Skeletal muscle tissue (tissue), 4 donors: ENCODE measurements around the gene APPL2. TPM values are rescaled to one million over a fixed set of nuclear protein-coding genes. Genes with fewer than 3 reads are reported as not detected.

Experiments
- H3K27ac ChIP-seq: one replicate; pipeline ENCODE4 v1.7.0; 2013; ENCODE audit warnings: mild to moderate bottlenecking, low read depth, low read length, inconsistent platforms
- H3K27me3 ChIP-seq, 3 donors: one replicate each; pipeline ENCODE4 v1.7.0; 2013; ENCODE audit warnings: low read length in 3 of 3; ENCODE audit not compliant: control insufficient read depth in 3 of 3, insufficient read depth in 3 of 3
- H3K36me3 ChIP-seq, 3 donors: one replicate each; pipeline ENCODE4 v1.7.0; 2013; ENCODE audit warnings: low read length in 3 of 3; ENCODE audit not compliant: control insufficient read depth in 3 of 3, insufficient read depth in 3 of 3
- H3K4me1 ChIP-seq, 3 donors: one replicate each; pipeline ENCODE4 v1.7.0; 2013; ENCODE audit warnings: low read length in 3 of 3, mild to moderate bottlenecking in 3 of 3; ENCODE audit not compliant: control insufficient read depth in 3 of 3, insufficient read depth in 3 of 3
- H3K4me3 ChIP-seq, 3 donors: one replicate each; pipeline ENCODE4 v1.7.0; 2013; ENCODE audit warnings: low read length in 3 of 3
- H3K9ac ChIP-seq, 3 donors: one replicate each; pipeline ENCODE4 v1.7.0; 2013; ENCODE audit warnings: low read length in 3 of 3, mild to moderate bottlenecking in 3 of 3, moderate library complexity in 2 of 3, low read depth in 1 of 3
- H3K9me3 ChIP-seq, 3 donors: one replicate each; pipeline ENCODE4 v1.7.0; 2013; ENCODE audit warnings: low read length in 3 of 3; ENCODE audit not compliant: control insufficient read depth in 3 of 3
- total RNA-seq: library from RNA; depleted of rRNA; stranded (reverse); fragments of >200 nt; gene quantifications from one replicate; pipeline ENCODE4 v1.2.3, GENCODE V29; 2014
- donor health status: Osteomylitis.

APPL2 gene
- total RNA-seq, 1 donor from 2014 or later, result 27.1 TPM

DNA sequence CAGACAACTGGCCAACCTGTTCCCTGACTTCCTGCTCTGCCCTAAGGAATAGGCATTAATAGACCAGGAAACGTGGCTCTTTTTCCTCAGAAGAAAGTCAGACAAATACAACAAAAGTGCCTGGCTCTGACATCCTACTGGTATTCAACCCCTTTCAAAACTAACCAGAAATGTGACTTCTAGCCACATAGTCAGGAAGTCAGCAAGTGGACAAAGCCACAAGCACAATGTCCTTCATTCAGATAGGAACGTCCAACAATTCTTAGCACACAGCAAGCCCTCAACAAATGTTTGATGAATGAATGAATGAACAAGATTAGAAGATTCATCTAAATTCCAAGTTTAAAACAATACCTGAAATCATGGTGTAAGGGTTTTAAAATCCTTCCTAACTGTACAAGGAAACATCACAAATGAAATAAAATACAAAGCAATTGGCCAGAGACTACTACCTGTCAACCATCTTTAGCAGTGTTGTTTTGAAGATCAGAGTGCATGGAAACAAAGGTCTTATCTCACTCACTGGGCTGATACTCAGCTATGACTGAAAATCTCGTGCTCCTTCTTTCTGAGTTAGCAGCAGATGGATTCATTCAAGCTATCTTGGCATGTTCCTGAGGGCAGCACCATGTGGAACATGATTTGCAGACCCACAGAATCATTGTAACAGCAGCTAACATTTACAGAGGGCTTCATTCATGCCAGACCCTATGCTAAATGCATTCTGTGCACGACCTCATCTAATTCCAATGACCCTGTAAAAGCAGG is 16.5 kb downstream of the APPL2 start:
- Histone ChIP-seq H3K9me3 (no peaks in the 10 kb centered on the region), H3K4me1 (peaks cover 17 to 34% (median 26%) of the 10 kb centered on the region in 3 donors), H3K36me3 (peaks cover 20 to 40% (median 20%) of the 10 kb centered on the region in 3 donors), H3K4me3 (no peak overlapping the region), H3K27ac (peak overlapping the region; percentile 31), H3K9ac (peak overlapping the region in 1 of 3 donors; percentile 15), H3K27me3 (no peaks in the 10 kb centered on the region)

GRCh38 chr12:105218434-105218833 is 17.5 kb downstream of the APPL2 start:
- Histone ChIP-seq H3K27me3 (no peaks in the 10 kb centered on the region), H3K27ac (peak overlapping the region; percentile 31), H3K36me3 (peaks cover 20 to 45% (median 20%) of the 10 kb centered on the region in 3 donors), H3K4me1 (peaks cover 17 to 28% (median 22%) of the 10 kb centered on the region in 3 donors), H3K4me3 (no peak overlapping the region), H3K9ac (peak overlapping the region in 1 of 3 donors; percentile 57), H3K9me3 (no peaks in the 10 kb centered on the region)

GRCh38 chr12:105214670-105215375 is 21.2 kb downstream of the APPL2 start:
- peaks cover 12 to 17% (median 15%) of the 10 kb centered on the region in 3 donors for H3K4me1 ChIP-seq
- H3K9ac ChIP-seq, result no peak overlapping the region
- H3K9me3 ChIP-seq, result no peaks in the 10 kb centered on the region
- no peaks in the 10 kb centered on the region for H3K27me3 ChIP-seq
- H3K4me3 ChIP-seq, result no peak overlapping the region
- H3K27ac ChIP-seq, result no peak overlapping the region
- H3K36me3 ChIP-seq, result peaks cover 19 to 41% (median 31%) of the 10 kb centered on the region in 3 donors

GRCh38 chr12:105214148-105214547 is 21.8 kb downstream of the APPL2 start:
- no peaks in the 10 kb centered on the region for H3K9me3 ChIP-seq
- H3K9ac ChIP-seq, result no peak overlapping the region
- no peak overlapping the region for H3K4me3 ChIP-seq
- peaks cover 10 to 11% (median 11%) of the 10 kb centered on the region in 3 donors for H3K4me1 ChIP-seq
- no peaks in the 10 kb centered on the region for H3K27me3 ChIP-seq
- peaks cover 19 to 41% (median 34%) of the 10 kb centered on the region in 3 donors for H3K36me3 ChIP-seq
- H3K27ac ChIP-seq, result no peak overlapping the region

DNA sequence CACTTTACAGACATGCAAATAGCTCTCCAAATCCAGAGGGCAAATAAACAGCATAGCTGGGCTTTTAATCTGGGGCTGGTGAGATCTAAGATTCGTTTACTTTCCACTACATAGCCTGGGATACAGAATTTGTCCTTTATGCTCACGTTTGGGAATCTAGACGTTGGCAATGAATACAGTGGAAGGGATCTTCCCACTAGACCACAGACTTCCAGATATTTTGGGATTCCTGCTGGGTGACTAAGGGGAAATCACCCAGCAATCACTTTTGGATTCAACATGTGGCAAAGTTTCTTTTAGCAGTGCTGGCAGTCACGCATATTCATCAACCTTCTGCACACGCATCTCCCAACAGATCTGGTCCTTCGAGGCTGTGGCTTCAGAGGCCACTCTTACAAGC is 23.5 kb downstream of the APPL2 start:
- Histone ChIP-seq H3K27me3 (no peaks in the 10 kb centered on the region), H3K4me3 (no peak overlapping the region), H3K9ac (no peak overlapping the region), H3K4me1 (no peaks in the 10 kb centered on the region), H3K9me3 (no peaks in the 10 kb centered on the region), H3K27ac (peak overlapping the region; percentile 46), H3K36me3 (peaks cover 23 to 53% (median 42%) of the 10 kb centered on the region in 3 donors)

DNA sequence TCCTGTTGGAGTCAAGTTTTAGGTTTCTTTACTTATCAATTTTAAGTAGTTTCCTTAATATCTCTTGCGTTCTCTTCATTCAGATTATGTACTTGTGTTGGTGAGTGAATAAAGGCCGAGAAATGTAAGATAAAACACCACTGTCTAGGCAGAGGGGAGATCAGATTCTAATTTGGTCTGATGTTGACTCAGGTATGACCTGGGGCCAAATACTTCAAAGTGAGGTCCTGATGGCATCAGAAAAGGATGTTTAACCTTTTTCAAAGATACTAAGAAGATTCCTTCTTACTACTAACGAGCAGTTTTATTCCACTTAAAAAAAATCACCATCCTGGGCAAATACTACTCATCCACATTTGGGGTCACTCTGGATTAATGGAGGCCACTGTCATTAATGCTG is 26.9 kb downstream of the APPL2 start:
- Histone ChIP-seq H3K9me3 (no peaks in the 10 kb centered on the region), H3K36me3 (peaks cover 38 to 64% (median 55%) of the 10 kb centered on the region in 3 donors), H3K27ac (no peak overlapping the region), H3K4me1 (peaks cover 0 to 3% (median 0%) of the 10 kb centered on the region in 3 donors), H3K9ac (no peak overlapping the region), H3K4me3 (no peak overlapping the region), H3K27me3 (no peaks in the 10 kb centered on the region)

GRCh38 chr12:105206686-105207374 is 29.1 kb downstream of the APPL2 start:
- Histone ChIP-seq H3K36me3 (peaks cover 50 to 76% (median 70%) of the 10 kb centered on the region in 3 donors), H3K27ac (no peak overlapping the region), H3K27me3 (no peaks in the 10 kb centered on the region), H3K9me3 (no peaks in the 10 kb centered on the region), H3K9ac (no peak overlapping the region), H3K4me3 (no peak overlapping the region), H3K4me1 (peaks cover 0 to 3% (median 0%) of the 10 kb centered on the region in 3 donors)

GRCh38 chr12:105205322-105206048 is 30.5 kb downstream of the APPL2 start:
- peaks cover 47 to 73% (median 65%) of the 10 kb centered on the region in 3 donors for H3K36me3 ChIP-seq
- H3K4me3 ChIP-seq, result no peak overlapping the region
- H3K27ac ChIP-seq, result no peak overlapping the region
- no peak overlapping the region for H3K9ac ChIP-seq
- H3K4me1 ChIP-seq, result peaks cover 0 to 3% (median 0%) of the 10 kb centered on the region in 3 donors
- no peaks in the 10 kb centered on the region for H3K27me3 ChIP-seq
- no peaks in the 10 kb centered on the region for H3K9me3 ChIP-seq

DNA sequence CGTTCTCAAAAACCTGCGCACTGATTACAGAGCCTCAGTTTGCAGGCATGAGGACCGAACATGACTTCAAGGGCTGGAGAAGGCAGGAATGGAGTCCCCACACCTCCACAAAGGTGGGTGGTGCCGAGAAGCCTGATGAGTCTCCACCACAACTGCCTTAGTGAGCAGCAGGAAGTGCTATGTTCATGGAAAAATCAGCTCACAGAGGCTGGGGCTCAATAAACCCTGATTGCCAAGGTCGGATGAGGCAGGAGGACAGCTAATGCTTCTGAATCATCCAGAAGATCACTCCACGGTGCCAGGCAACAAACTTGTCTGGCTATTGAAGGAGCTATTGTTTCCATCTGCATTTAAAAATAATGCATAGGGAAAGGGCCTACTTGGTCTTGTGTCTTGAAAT is 31.1 kb downstream of the APPL2 start:
- H3K9ac ChIP-seq, result no peak overlapping the region
- peaks cover 0 to 3% (median 0%) of the 10 kb centered on the region in 3 donors for H3K4me1 ChIP-seq
- no peak overlapping the region for H3K27ac ChIP-seq
- no peak overlapping the region for H3K4me3 ChIP-seq
- H3K36me3 ChIP-seq, result peaks cover 49 to 71% (median 70%) of the 10 kb centered on the region in 3 donors
- no peaks in the 10 kb centered on the region for H3K9me3 ChIP-seq
- H3K27me3 ChIP-seq, result no peaks in the 10 kb centered on the region
